Stomach (tissue), 4 donors: ENCODE data around the gene NTM.

Experiments used
- CTCF ChIP-seq, 7 experiments: fragments of 450-650 bp in 4 of 7; fragments of 200-600 bp in 3 of 7; sonication (generic) in 3 of 7; IDR thresholded peaks; one replicate each; pipeline ENCODE4 v1.5.1; 2016 to 2019; ENCODE audit warnings: antibody characterized with exemption in 7 of 7, control low read depth in 2 of 7, mild to moderate bottlenecking in 1 of 7
- EP300 ChIP-seq: sonication (generic); formaldehyde crosslinking; IDR thresholded peaks from one replicate; pipeline ENCODE4 v1.6.1; 2017; ENCODE audit warnings: antibody characterized with exemption
- POLR2A ChIP-seq, 4 donors: fragments of 450-650 bp; IDR thresholded peaks; one replicate each; pipeline ENCODE4 v1.6.1; 2016; ENCODE audit warnings: antibody characterized with exemption in 4 of 4, control low read depth in 2 of 4, mild to moderate bottlenecking in 1 of 4, moderate library complexity in 1 of 4
- POLR2AphosphoS5 ChIP-seq, 3 donors: sonication (generic); formaldehyde crosslinking; IDR thresholded peaks; one replicate each; pipeline ENCODE4 v1.6.1; 2016; ENCODE audit warnings: antibody characterized with exemption in 3 of 3

- TF ChIP-seq CTCF (IDR thresholded peaks at IDR 0.05) (no peak), EP300 (no peak), POLR2A (IDR thresholded peaks at IDR 0.05) (no peak), POLR2AphosphoS5 (IDR thresholded peaks at IDR 0.05) (no peak)
Measured at GRCh38 chr11:131351848-131352247, 18.6 kb upstream of the NTM start.
